Measurements from ENCODE around the gene RPA3. TPM values are rescaled to one million over a fixed set of nuclear protein-coding genes. Genes with fewer than 3 reads are reported as not detected.

Gene RPA3
- total RNA-seq, 1 experiment from 2014 or later, result 108 TPM

- H3K14ac ChIP-seq (ENCODE audit: insufficient read depth, low read length), result no peak overlapping the region
- Mint-ChIP-seq H3K9me3 (no peaks in the 10 kb centered on the region), H3K4me3 (no peak overlapping the region), H3K4me1 (peaks cover 52% of the 10 kb centered on the region in 2 experiments), H3K27ac (no peak overlapping the region), H3K27me3 (ENCODE audit: low read depth) (no peaks in the 10 kb centered on the region), H3K36me3 (ENCODE audit: insufficient read depth in 1 of 3, low read depth in 3 of 3) (no peaks in the 10 kb centered on the region; a peak in 1 of 7 replicates)
- H2BK12ac ChIP-seq (ENCODE audit: insufficient read length, low read depth, low read length), result no peak overlapping the region
- H2BK15ac ChIP-seq (ENCODE audit: low read depth, low read length), result no peak overlapping the region
- TF ChIP-seq CTCF (conservative IDR thresholded peaks at IDR 0.05), result no peak
- no peak overlapping the region for H3K23ac ChIP-seq (ENCODE audit: insufficient read length, low read depth, low read length)
- H3K23me2 ChIP-seq (ENCODE audit: insufficient read length, low read depth, low read length, poor library complexity, severe bottlenecking), result no peaks in the 10 kb centered on the region
- H2BK5ac ChIP-seq (ENCODE audit: insufficient read length, low read length), result no peak overlapping the region
- WGBS (ENCODE audit: extremely low coverage, insufficient read length, low lambda C conversion rate), result no CpG with 5 or more reads among the region's 2 CpGs
- H2AK5ac ChIP-seq (ENCODE audit: insufficient read length, low read length), result no peak overlapping the region
- no peaks in the 10 kb centered on the region for H3K79me2 ChIP-seq (ENCODE audit: insufficient read depth, low read length)
- no peaks in the 10 kb centered on the region for H3K9me3 ChIP-seq (ENCODE audit: control insufficient read depth, low read depth, low read length)
- no peak overlapping the region for H2BK120ac ChIP-seq (ENCODE audit: low read depth, low read length, poor library complexity, severe bottlenecking)
- no peaks in the 10 kb centered on the region for H4K20me1 ChIP-seq (ENCODE audit: control insufficient read depth, insufficient read depth, insufficient read length)
- H3K56ac ChIP-seq (ENCODE audit: insufficient read length, low read depth, low read length), result no peak overlapping the region
- no peak overlapping the region for H3T11ph ChIP-seq (ENCODE audit: low read length)
- H3K27me3 ChIP-seq (ENCODE audit: insufficient read depth, low read length), result no peaks in the 10 kb centered on the region
- no peak overlapping the region for H4K8ac ChIP-seq (replicated peaks; ENCODE audit: insufficient read length, low read depth, low read length)
- no peak overlapping the region for H4K91ac ChIP-seq (ENCODE audit: insufficient read length, low read depth, low read length)
- H3K4me2 ChIP-seq (ENCODE audit: insufficient read depth, insufficient read length, low read length), result no peak overlapping the region
- H3K27ac ChIP-seq (ENCODE audit: insufficient read length, low read depth, low read length), result no peak overlapping the region
- H2AFZ ChIP-seq (ENCODE audit: low read length), result no peak overlapping the region
- no peak overlapping the region for H3K18ac ChIP-seq (ENCODE audit: insufficient read length, low read depth, low read length)
- H2BK20ac ChIP-seq (ENCODE audit: low read depth, low read length, poor library complexity, severe bottlenecking), result no peak overlapping the region
- no peak overlapping the region for H3K9ac ChIP-seq (ENCODE audit: extremely low read depth, insufficient read length, low read length)
- no peak for DNase-seq
- no peak overlapping the region for H3K4ac ChIP-seq (ENCODE audit: low read depth, low read length)
- no peaks in the 10 kb centered on the region for H3K79me1 ChIP-seq (ENCODE audit: insufficient read depth, low read depth, low read length, poor library complexity, severe bottlenecking)
- no peak overlapping the region for H4K5ac ChIP-seq (ENCODE audit: insufficient read length, low read depth, low read length)
- H3K4me1 ChIP-seq (ENCODE audit: insufficient read depth, low read length), result peaks cover 2% of the 10 kb centered on the region; the same call in 1 of the 2 replicates
These were observed 13.1 kb downstream of the RPA3 start for GRCh38 chr7:7705318-7705717.
